Tibial artery (tissue), 4 donors: Measurements from ENCODE around the gene F12.

Experiments used
- DNase-seq, 2 donors: peaks; one replicate each; pipeline ENCODE4 v3.0.0-alpha.2; 2019
- H3K27ac ChIP-seq, 2 donors: fragments of 200-600 bp; sonication (generic) in 1 of 2; 1 replicate in 1 of 2; 2 replicates in 1 of 2; pipeline ENCODE4 v1.5.1; 2018 to 2019; ENCODE audit warnings: mild to moderate bottlenecking in 1 of 2
- H3K27me3 ChIP-seq, 2 donors: fragments of 200-600 bp; sonication (generic) in 1 of 2; one replicate each; pipeline versions ENCODE4 v1.5.1 to v1.6.0; 2016 to 2019
- H3K36me3 ChIP-seq, 3 donors: fragments of 200-600 bp; sonication (generic) in 2 of 3; one replicate each; pipeline ENCODE4 v1.5.1; 2016 to 2019; ENCODE audit warnings: mild to moderate bottlenecking in 2 of 3
- H3K4me1 ChIP-seq, 4 donors: fragments of 200-600 bp; sonication (generic) in 2 of 4; 1 replicate in 3 of 4; 2 replicates in 1 of 4; pipeline ENCODE4 v1.5.1; 2016 to 2019
- H3K4me3 ChIP-seq, 2 donors: fragments of 200-600 bp; sonication (generic) in 1 of 2; 1 replicate in 1 of 2; 2 replicates in 1 of 2; pipeline ENCODE4 v1.5.1; 2018 to 2019; ENCODE audit warnings: mild to moderate bottlenecking in 2 of 2
- H3K9me3 ChIP-seq, 3 donors: fragments of 200-600 bp; sonication (generic) in 1 of 3; one replicate each; pipeline ENCODE4 v1.5.1; 2016 to 2019
- intact Hi-C: fragments of 100-400 bp; cut with DNase I; formaldehyde crosslinking; loops from one replicate; pipeline ENCODE4 v1.15.0; 2023; ENCODE audit warnings: low total_unique reads
- TF ChIP-seq, protein P1 (sequence below), 2 experiments: fragments of 200-600 bp in 1 of 2; fragments of 450-650 bp in 1 of 2; IDR thresholded peaks; one replicate each; pipeline ENCODE4 v1.5.1; 2017 to 2019; ENCODE audit warnings: antibody characterized with exemption in 2 of 2, mild to moderate bottlenecking in 1 of 2, moderate library complexity in 1 of 2

The F12 gene

GRCh38 chr5:177359451-177359851, 49.9 kb downstream of the F12 start:
- Histone ChIP-seq H3K27me3 (peaks cover 0 to 13% of the 10 kb centered on the region in 2 donors), H3K9me3 (no peaks in the 10 kb centered on the region), H3K4me1 (peaks cover 0 to 27% (median 14%) of the 10 kb centered on the region in 4 donors), H3K36me3 (no peaks in the 10 kb centered on the region), H3K27ac (no peak overlapping the region), H3K4me3 (no peak overlapping the region)
- TF ChIP-seq, protein P1, sequence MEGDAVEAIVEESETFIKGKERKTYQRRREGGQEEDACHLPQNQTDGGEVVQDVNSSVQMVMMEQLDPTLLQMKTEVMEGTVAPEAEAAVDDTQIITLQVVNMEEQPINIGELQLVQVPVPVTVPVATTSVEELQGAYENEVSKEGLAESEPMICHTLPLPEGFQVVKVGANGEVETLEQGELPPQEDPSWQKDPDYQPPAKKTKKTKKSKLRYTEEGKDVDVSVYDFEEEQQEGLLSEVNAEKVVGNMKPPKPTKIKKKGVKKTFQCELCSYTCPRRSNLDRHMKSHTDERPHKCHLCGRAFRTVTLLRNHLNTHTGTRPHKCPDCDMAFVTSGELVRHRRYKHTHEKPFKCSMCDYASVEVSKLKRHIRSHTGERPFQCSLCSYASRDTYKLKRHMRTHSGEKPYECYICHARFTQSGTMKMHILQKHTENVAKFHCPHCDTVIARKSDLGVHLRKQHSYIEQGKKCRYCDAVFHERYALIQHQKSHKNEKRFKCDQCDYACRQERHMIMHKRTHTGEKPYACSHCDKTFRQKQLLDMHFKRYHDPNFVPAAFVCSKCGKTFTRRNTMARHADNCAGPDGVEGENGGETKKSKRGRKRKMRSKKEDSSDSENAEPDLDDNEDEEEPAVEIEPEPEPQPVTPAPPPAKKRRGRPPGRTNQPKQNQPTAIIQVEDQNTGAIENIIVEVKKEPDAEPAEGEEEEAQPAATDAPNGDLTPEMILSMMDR (IDR thresholded peaks at IDR 0.05), result no peak
- no peak for DNase-seq
- intact Hi-C loops, result no loop called here

DNA sequence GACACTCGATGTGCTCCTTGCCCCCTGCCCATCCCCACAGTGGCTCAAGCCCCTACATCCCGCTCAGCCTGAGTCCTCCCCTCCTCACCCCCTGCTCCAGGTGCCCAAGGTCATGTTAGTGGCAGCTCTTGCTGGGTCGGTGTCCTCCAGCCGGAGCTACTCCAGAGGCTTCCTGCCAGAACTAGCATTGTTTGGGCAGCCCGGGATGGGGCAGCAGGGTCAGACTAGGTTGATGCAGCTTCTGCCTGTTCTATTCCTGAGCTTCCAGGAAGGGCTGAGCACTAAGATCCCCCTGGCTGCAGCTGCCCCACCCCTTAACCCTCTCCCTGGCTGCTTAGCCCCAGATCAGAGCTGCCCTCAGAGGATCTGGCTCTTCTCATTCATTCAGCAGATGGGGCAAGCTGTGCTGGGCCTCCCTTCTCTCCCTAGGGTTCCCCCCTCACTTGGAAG, 51.0 kb downstream of the F12 start:
- Histone ChIP-seq H3K4me1 (peaks cover 0 to 23% (median 9%) of the 10 kb centered on the region in 4 donors), H3K27ac (no peak overlapping the region), H3K4me3 (peak overlapping the region; percentile 22 to 43), H3K36me3 (no peaks in the 10 kb centered on the region), H3K9me3 (no peaks in the 10 kb centered on the region), H3K27me3 (peaks cover 0 to 13% of the 10 kb centered on the region in 2 donors)
- TF ChIP-seq, protein P1 (IDR thresholded peaks at IDR 0.05), result no peak
- intact Hi-C loops, result no loop called here
- no peak for DNase-seq

DNA sequence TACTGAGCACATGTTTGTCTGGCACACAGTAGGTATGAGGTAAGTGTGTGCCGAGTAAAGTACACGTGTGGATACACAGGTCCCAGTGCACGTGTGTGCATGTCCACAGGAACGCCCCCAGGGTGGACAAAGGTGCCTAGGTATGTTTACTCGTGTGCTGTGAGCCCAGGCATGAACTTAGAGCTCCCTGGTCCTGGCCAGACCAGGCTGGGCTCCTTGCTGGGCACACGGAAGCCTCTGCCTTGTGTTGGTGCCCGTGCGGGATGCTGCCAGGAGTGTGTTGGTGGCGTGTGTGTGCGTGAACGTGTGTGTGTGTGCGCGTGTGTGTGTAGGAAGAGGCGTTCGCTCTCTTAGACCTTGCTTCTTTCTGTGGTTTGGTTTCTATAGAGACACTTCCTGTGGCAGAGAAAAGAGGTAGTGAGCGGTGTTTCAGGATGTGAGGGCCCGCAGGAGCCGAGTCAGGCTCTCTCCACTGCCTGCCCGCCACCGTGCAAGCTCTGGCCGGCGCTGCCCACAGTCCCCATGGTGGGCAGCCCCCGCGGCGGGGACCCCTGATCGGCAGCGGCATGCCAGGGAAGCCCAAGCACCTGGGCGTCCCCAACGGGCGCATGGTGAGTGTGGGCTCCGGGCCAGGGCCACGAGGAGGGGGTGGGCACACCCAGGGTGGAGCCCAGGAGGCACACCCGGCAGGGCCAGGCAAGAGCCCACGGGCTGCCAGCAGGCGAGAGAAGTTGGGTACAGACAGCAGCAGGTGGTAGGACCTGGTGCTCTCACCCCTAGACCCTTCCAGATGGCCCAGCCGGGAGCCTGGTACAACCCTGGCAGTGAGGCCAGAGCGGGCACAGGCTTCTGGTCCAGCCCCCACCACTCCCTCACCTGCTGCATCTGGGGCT, 51.7 kb downstream of the F12 start, which contains the start of gene RGS14:
TSS of gene RGS14 (plus strand) at position 466 of the 893 bp plus-strand sequence. CDS start at position 567, 101 bp downstream.
- Histone ChIP-seq H3K27ac (no peak within 1 kb of the TSS), H3K4me1 (peaks cover 0 to 16% (median 2%) of the 10 kb centered on the region in 4 donors), H3K36me3 (no peaks in the 10 kb centered on the region), H3K9me3 (no peaks in the 10 kb centered on the region), H3K4me3 (peak within 1 kb of the TSS; percentile 22 to 43), H3K27me3 (peaks cover 0 to 13% of the 10 kb centered on the region in 2 donors)
- TF ChIP-seq, protein P1 (IDR thresholded peaks at IDR 0.05), result no peak
- intact Hi-C loops, result no loop called here
- no peak for DNase-seq

DNA sequence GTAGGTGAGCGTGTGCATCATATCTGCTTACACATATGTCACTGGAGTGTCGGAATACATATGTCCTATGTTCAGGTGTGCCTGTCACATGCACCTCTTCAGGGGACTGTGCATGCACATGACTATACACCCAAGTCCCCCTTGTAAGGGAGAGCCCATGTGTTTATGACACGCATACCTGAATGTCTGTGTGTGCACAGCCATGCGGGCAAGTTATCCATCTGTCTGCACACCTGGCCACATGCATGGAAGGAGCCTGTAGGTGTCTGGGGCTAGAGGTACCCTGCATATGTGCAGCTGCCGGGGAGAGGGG, 52.3 kb downstream of the F12 start:
- TF ChIP-seq, protein P1 (IDR thresholded peaks at IDR 0.05), result no peak
- no peak for DNase-seq
- peaks cover 0 to 13% of the 10 kb centered on the region in 2 donors for H3K27me3 ChIP-seq
- no peak overlapping the region for H3K4me3 ChIP-seq
- no peaks in the 10 kb centered on the region for H3K9me3 ChIP-seq
- H3K36me3 ChIP-seq, result no peaks in the 10 kb centered on the region
- intact Hi-C loops, result no loop called here
- H3K4me1 ChIP-seq, result peaks cover 0 to 13% (median 2%) of the 10 kb centered on the region in 4 donors
- H3K27ac ChIP-seq, result no peak overlapping the region

GRCh38 chr5:177356746-177357145, 52.6 kb downstream of the F12 start:
- Histone ChIP-seq H3K4me1 (peaks cover 0 to 13% (median 3%) of the 10 kb centered on the region in 4 donors), H3K4me3 (no peak overlapping the region), H3K36me3 (no peaks in the 10 kb centered on the region), H3K27ac (no peak overlapping the region), H3K27me3 (peaks cover 0 to 13% of the 10 kb centered on the region in 2 donors), H3K9me3 (no peaks in the 10 kb centered on the region)
- DNase-seq, result no peak
- TF ChIP-seq, protein P1 (IDR thresholded peaks at IDR 0.05), result no peak
- intact Hi-C loops, result no loop called here
